H9 (cell line): ENCODE data around the gene TBC1D8. TPM values are rescaled to one million over a fixed set of nuclear protein-coding genes. Genes with fewer than 3 reads are reported as not detected.

Experiments
- DNase-seq: peaks from one replicate; pipeline ENCODE4 v3.0.0-alpha.2; 2017
- H2AFZ ChIP-seq: one replicate; pipeline ENCODE4 v1.6.1; 2013; ENCODE audit warnings: mild to moderate bottlenecking, low read length, control low read depth, moderate library complexity
- H2AK5ac ChIP-seq: 2 replicates; pipeline ENCODE4 v1.6.1; 2013; ENCODE audit warnings: low read length, control low read depth, mixed read lengths; ENCODE audit not compliant: insufficient read length
- H2BK120ac ChIP-seq: one replicate; pipeline ENCODE4 v1.6.1; 2013; ENCODE audit warnings: low read depth, mild to moderate bottlenecking, low read length, control low read depth, inconsistent platforms; ENCODE audit not compliant: poor library complexity, severe bottlenecking
- H2BK12ac ChIP-seq: 2 replicates; pipeline ENCODE4 v1.6.1; 2013; ENCODE audit warnings: low read length, control low read depth, mixed read lengths, low read depth; ENCODE audit not compliant: insufficient read length
- H2BK15ac ChIP-seq: 2 replicates; pipeline ENCODE4 v1.6.1; 2013; ENCODE audit warnings: low read depth, low read length, control low read depth
- H2BK20ac ChIP-seq: one replicate; pipeline ENCODE4 v1.6.1; 2013; ENCODE audit warnings: low read depth, mild to moderate bottlenecking, low read length, control low read depth, inconsistent platforms; ENCODE audit not compliant: poor library complexity, severe bottlenecking
- H2BK5ac ChIP-seq: 2 replicates; pipeline ENCODE4 v1.6.1; 2013; ENCODE audit warnings: low read length, control low read depth, mixed read lengths; ENCODE audit not compliant: insufficient read length
- H3K14ac ChIP-seq: 2 replicates; pipeline ENCODE4 v1.6.1; 2013; ENCODE audit warnings: low read length, control low read depth; ENCODE audit not compliant: insufficient read depth
- H3K18ac ChIP-seq: 2 replicates; pipeline ENCODE4 v1.6.1; 2013; ENCODE audit warnings: low read depth, mild to moderate bottlenecking, mixed read lengths, low read length, control low read depth; ENCODE audit not compliant: insufficient read length
- H3K23ac ChIP-seq: 2 replicates; pipeline ENCODE4 v1.6.1; 2013; ENCODE audit warnings: low read length, control low read depth, mixed read lengths, low read depth; ENCODE audit not compliant: insufficient read length
- H3K23me2 ChIP-seq: 2 replicates; pipeline ENCODE4 v1.6.1; 2013; ENCODE audit warnings: low read depth, mild to moderate bottlenecking, mixed read lengths, low read length, control low read depth; ENCODE audit not compliant: insufficient read length, poor library complexity, severe bottlenecking
- H3K27ac ChIP-seq: 2 replicates; pipeline ENCODE4 v1.5.1; 2013; ENCODE audit warnings: low read length, control low read depth, mixed read lengths, low read depth; ENCODE audit not compliant: insufficient read length
- H3K27me3 ChIP-seq: 2 replicates; pipeline ENCODE4 v1.6.1; 2013; ENCODE audit warnings: low read length, control low read depth, inconsistent platforms; ENCODE audit not compliant: insufficient read depth
- H3K4ac ChIP-seq: 2 replicates; pipeline ENCODE4 v1.6.1; 2013; ENCODE audit warnings: low read depth, mild to moderate bottlenecking, control low read depth, inconsistent platforms, low read length, moderate library complexity
- H3K4me1 ChIP-seq: 2 replicates; pipeline ENCODE4 v1.6.1; 2013; ENCODE audit warnings: low read length, control low read depth, inconsistent platforms; ENCODE audit not compliant: insufficient read depth
- H3K4me2 ChIP-seq: 2 replicates; pipeline ENCODE4 v1.6.1; 2013; ENCODE audit warnings: low read length, control low read depth, mixed read lengths; ENCODE audit not compliant: insufficient read length, insufficient read depth
- H3K56ac ChIP-seq: 2 replicates; pipeline ENCODE4 v1.6.1; 2013; ENCODE audit warnings: low read depth, mild to moderate bottlenecking, mixed read lengths, low read length, control low read depth; ENCODE audit not compliant: insufficient read length
- H3K79me1 ChIP-seq: 2 replicates; pipeline ENCODE4 v1.6.1; 2013; ENCODE audit warnings: low read depth, mild to moderate bottlenecking, moderate library complexity, low read length, control low read depth, inconsistent platforms; ENCODE audit not compliant: insufficient read depth, poor library complexity, severe bottlenecking
- H3K79me2 ChIP-seq: 2 replicates; pipeline ENCODE4 v1.6.1; 2013; ENCODE audit warnings: low read length, control low read depth, inconsistent platforms; ENCODE audit not compliant: insufficient read depth
- H3K9ac ChIP-seq: 2 replicates; pipeline ENCODE4 v1.6.1; 2013; ENCODE audit warnings: low read length, control low read depth, mixed read lengths; ENCODE audit not compliant: insufficient read length; ENCODE audit errors: extremely low read depth
- H3K9me3 ChIP-seq: one replicate; pipeline ENCODE4 v1.6.1; 2013; ENCODE audit warnings: low read depth, low read length, inconsistent platforms; ENCODE audit not compliant: control insufficient read depth
- H3T11ph ChIP-seq: one replicate; pipeline ENCODE4 v1.6.1; 2013; ENCODE audit warnings: mild to moderate bottlenecking, low read length, control low read depth, inconsistent platforms
- H4K20me1 ChIP-seq: one replicate; pipeline ENCODE4 v1.6.1; 2013; ENCODE audit not compliant: control insufficient read depth, insufficient read length, insufficient read depth
- H4K5ac ChIP-seq: 2 replicates; pipeline ENCODE4 v1.6.1; 2013; ENCODE audit warnings: low read depth, mild to moderate bottlenecking, mixed read lengths, low read length, control low read depth; ENCODE audit not compliant: insufficient read length
- H4K8ac ChIP-seq: replicated peaks from 2 replicates; pipeline ENCODE4 v1.6.1; 2013; ENCODE audit warnings: low read length, control low read depth, mixed read lengths, low read depth; ENCODE audit not compliant: insufficient read length
- H4K91ac ChIP-seq: 2 replicates; pipeline ENCODE4 v1.6.1; 2013; ENCODE audit warnings: low read depth, mild to moderate bottlenecking, moderate library complexity, mixed read lengths, low read length, control low read depth; ENCODE audit not compliant: insufficient read length
- H3K27ac Mint-ChIP-seq, 3 experiments: 2 replicates in 2 of 3; 3 replicates in 1 of 3; pipeline ENCODE4 v1.8.0; 2020 to 2021; ENCODE audit warnings: mixed read lengths in 3 of 3, mild to moderate bottlenecking in 1 of 3, moderate library complexity in 1 of 3
- H3K27me3 Mint-ChIP-seq: 2 replicates; pipeline ENCODE4 v1.8.0; 2021; ENCODE audit warnings: low read depth, mild to moderate bottlenecking, moderate library complexity, mixed read lengths
- H3K36me3 Mint-ChIP-seq, 3 experiments: 2 replicates in 2 of 3; 3 replicates in 1 of 3; pipeline ENCODE4 v1.8.0; 2020 to 2021; ENCODE audit warnings: low read depth in 3 of 3, mixed read lengths in 3 of 3; ENCODE audit not compliant: insufficient read depth in 1 of 3
- H3K4me1 Mint-ChIP-seq, 2 experiments: 2 replicates each; pipeline ENCODE4 v1.8.0; 2020; ENCODE audit warnings: mixed read lengths in 2 of 2
- H3K4me3 Mint-ChIP-seq, 2 experiments: 2 replicates in 1 of 2; 3 replicates in 1 of 2; pipeline ENCODE4 v1.8.0; 2020 to 2021; ENCODE audit warnings: mild to moderate bottlenecking in 2 of 2, mixed read lengths in 2 of 2, moderate library complexity in 1 of 2
- H3K9me3 Mint-ChIP-seq, 2 experiments: 2 replicates in 1 of 2; 3 replicates in 1 of 2; pipeline ENCODE4 v1.8.0; 2020; ENCODE audit warnings: mild to moderate bottlenecking in 2 of 2, mixed read lengths in 2 of 2, moderate library complexity in 1 of 2
- CTCF ChIP-seq: fragments of 200-600 bp; sonication (generic); conservative IDR thresholded peaks from 3 replicates; pipeline ENCODE4 v1.8.0; 2021; ENCODE audit warnings: antibody characterized with exemption, mild to moderate bottlenecking
- WGBS: extraction: QIAGEN DNeasy Blood & Tissue Kit; methylation state at CpG from one replicate; pipeline ENCODE4 v1.1.7; 2013; ENCODE audit warnings: missing lambda C conversion rate, low lambda C conversion rate, mixed read lengths; ENCODE audit not compliant: insufficient read length; ENCODE audit errors: extremely low coverage; 5-methylcytosine and 5-hydroxymethylcytosine counted together
- total RNA-seq: library from RNA; stranded (reverse); gene quantifications from 2 replicates; pipeline ENCODE4 v1.2.1, GENCODE V29; 2021

The TBC1D8 gene
- total RNA-seq, 1 experiment from 2014 or later: 16.6 TPM

GRCh38 chr2:100998235-100998573 is 153.0 kb downstream of the TBC1D8 start:
- H3K9ac ChIP-seq: no peak overlapping the region
- no peak overlapping the region for H3K18ac ChIP-seq

More at GRCh38 chr2:100998235-100998573, 153.0 kb downstream of the TBC1D8 start:
- H3K9me3 ChIP-seq: no peaks in the 10 kb centered on the region
- no peak overlapping the region for H3T11ph ChIP-seq
- Mint-ChIP-seq H3K36me3 (peaks cover 7 to 8% (median 8%) of the 10 kb centered on the region in 3 experiments), H3K27me3 (peaks cover 11% of the 10 kb centered on the region), H3K4me1 (peaks cover 6 to 10% of the 10 kb centered on the region in 2 experiments), H3K27ac (no peak overlapping the region), H3K9me3 (peaks cover 4 to 5% of the 10 kb centered on the region in 2 experiments; a peak in 4 of 5 replicates), H3K4me3 (no peak overlapping the region)
- H3K4me2 ChIP-seq: no peak overlapping the region
- H3K79me2 ChIP-seq: peaks cover 9% of the 10 kb centered on the region; the same call in 1 of the 2 replicates
- WGBS: no CpG with 5 or more reads among the region's 6 CpGs
- peaks cover 4% of the 10 kb centered on the region for H3K23me2 ChIP-seq
- no peak overlapping the region for H3K56ac ChIP-seq
- no peak overlapping the region for H4K5ac ChIP-seq
- H3K4me1 ChIP-seq: no peaks in the 10 kb centered on the region
- no peak overlapping the region for H2BK12ac ChIP-seq
- H3K27ac ChIP-seq: no peak overlapping the region
- no peak overlapping the region for H2BK5ac ChIP-seq
- H3K79me1 ChIP-seq: no peaks in the 10 kb centered on the region
- H4K20me1 ChIP-seq: no peaks in the 10 kb centered on the region
- TF ChIP-seq CTCF: no peak
- no peaks in the 10 kb centered on the region for H3K27me3 ChIP-seq
- H4K91ac ChIP-seq: no peak overlapping the region
- H2BK120ac ChIP-seq: no peak overlapping the region
- no peak overlapping the region for H2AK5ac ChIP-seq
- no peak overlapping the region for H2BK20ac ChIP-seq
- H3K4ac ChIP-seq: no peak overlapping the region
- no peak for DNase-seq
- H3K23ac ChIP-seq: no peak overlapping the region
- no peak overlapping the region for H2AFZ ChIP-seq
- no peak overlapping the region for H2BK15ac ChIP-seq
- no peak overlapping the region for H3K14ac ChIP-seq
- H4K8ac ChIP-seq: no peak overlapping the region
